ENCODE data around the gene ARHGAP9. TPM values are rescaled to one million over a fixed set of nuclear protein-coding genes. Genes with fewer than 3 reads are reported as not detected.
A peak's percentile ranks its signal among the peaks of the same experiment; 100 is the strongest.
"Not testable (repeated sequence)": the region's sequence is repeated elsewhere in the genome, so short reads cannot be mapped to it uniquely, and the experiment has no call there.

ARHGAP9 gene
- total and polyA plus RNA-seq, 5 donors from 2014 or later: 173 to 403 (median 187) TPM

- DNase-seq (no peak), ATAC-seq (ENCODE audit: low read depth in 2 of 2) (no peak)
- peaks cover 23% of the 10 kb centered on the region for H3K4me1 ChIP-seq (ENCODE audit: control insufficient read depth, insufficient read depth, low read length, poor library complexity, severe bottlenecking)
- no peaks in the 10 kb centered on the region for H3K27me3 ChIP-seq (ENCODE audit: control insufficient read depth, insufficient read depth, low read length)
- H3K27me3 Mint-ChIP-seq: peaks cover 13% of the 10 kb centered on the region
- peaks cover 0 to 1% (median 0%) of the 10 kb centered on the region in 7 donors for H3K9me3 Mint-ChIP-seq
- no peak overlapping the region for H3K4me3 ChIP-seq (ENCODE audit: low read depth, low read length)
- H3K4me3 Mint-ChIP-seq: no peak overlapping the region
- H3K36me3 ChIP-seq (ENCODE audit: control insufficient read depth, insufficient read depth, low read length): no peaks in the 10 kb centered on the region
- H3K36me3 Mint-ChIP-seq: no peaks in the 10 kb centered on the region
- H3K27ac ChIP-seq (ENCODE audit: insufficient read depth, low read length, poor library complexity, severe bottlenecking): no peak overlapping the region
- peaks cover 13 to 37% (median 22%) of the 10 kb centered on the region in 4 donors for H3K4me1 Mint-ChIP-seq
- H3K9me3 ChIP-seq (ENCODE audit: control insufficient read depth in 2 of 2, low read length in 2 of 2): no peaks in the 10 kb centered on the region
- no peak overlapping the region for H3K27ac Mint-ChIP-seq
Measured at GRCh38 chr12:57433370-57433769, 46.3 kb downstream of the ARHGAP9 start.

GRCh38 chr12:57431654-57432188 lies 47.9 kb downstream of the ARHGAP9 start:
- H3K27ac Mint-ChIP-seq: peak overlapping the region; percentile 98 to 100 (median 99)
- peaks cover 11% of the 10 kb centered on the region for H3K27me3 Mint-ChIP-seq
- no peaks in the 10 kb centered on the region for H3K36me3 Mint-ChIP-seq
- ATAC-seq (ENCODE audit: low read depth in 2 of 2): no peak
- H3K4me3 ChIP-seq (ENCODE audit: low read depth, low read length): peak overlapping the region; percentile 86
- no peaks in the 10 kb centered on the region for H3K36me3 ChIP-seq (ENCODE audit: control insufficient read depth, insufficient read depth, low read length)
- H3K27ac ChIP-seq (ENCODE audit: insufficient read depth, low read length, poor library complexity, severe bottlenecking): peak overlapping the region; percentile 96
- H3K4me3 Mint-ChIP-seq: peak overlapping the region; percentile 94 to 99 (median 98)
- no peaks in the 10 kb centered on the region for H3K9me3 ChIP-seq (ENCODE audit: control insufficient read depth in 2 of 2, low read length in 2 of 2)
- peaks cover 13 to 48% (median 28%) of the 10 kb centered on the region in 4 donors for H3K4me1 Mint-ChIP-seq
- H3K27me3 ChIP-seq (ENCODE audit: control insufficient read depth, insufficient read depth, low read length): no peaks in the 10 kb centered on the region
- peaks cover 23% of the 10 kb centered on the region for H3K4me1 ChIP-seq (ENCODE audit: control insufficient read depth, insufficient read depth, low read length, poor library complexity, severe bottlenecking)
- DNase-seq: no peak
- peaks cover 0 to 1% (median 0%) of the 10 kb centered on the region in 7 donors for H3K9me3 Mint-ChIP-seq

GRCh38 chr12:57430931-57431566 lies 48.6 kb downstream of the ARHGAP9 start, which contains the start of gene R3HDM2:
Gene R3HDM2, minus strand, starts transcription at chr12:57431043. Its CDS starts 120,615 bp downstream, at chr12:57310428.
- Histone ChIP-seq H3K4me3 (ENCODE audit: low read depth, low read length) (peak within 1 kb of the TSS; percentile 89), H3K27ac (ENCODE audit: insufficient read depth, low read length, poor library complexity, severe bottlenecking) (peak within 1 kb of the TSS; percentile 96), H3K4me1 (ENCODE audit: control insufficient read depth, insufficient read depth, low read length, poor library complexity, severe bottlenecking) (peaks cover 23% of the 10 kb centered on the region), H3K9me3 (ENCODE audit: control insufficient read depth in 2 of 2, low read length in 2 of 2) (no peaks in the 10 kb centered on the region), H3K27me3 (ENCODE audit: control insufficient read depth, insufficient read depth, low read length) (no peaks in the 10 kb centered on the region), H3K36me3 (ENCODE audit: control insufficient read depth, insufficient read depth, low read length) (no peaks in the 10 kb centered on the region)
- peak; percentile 91 to 96 (median 94) for DNase-seq
- peak within 1 kb of the TSS; percentile 99 to 100 (median 100) for H3K4me3 Mint-ChIP-seq
- peaks cover 0 to 1% (median 0%) of the 10 kb centered on the region in 7 donors for H3K9me3 Mint-ChIP-seq
- H3K36me3 Mint-ChIP-seq: peaks cover 4% of the 10 kb centered on the region
- peak within 1 kb of the TSS; percentile 99 to 100 (median 100) for H3K27ac Mint-ChIP-seq
- peaks cover 11% of the 10 kb centered on the region for H3K27me3 Mint-ChIP-seq
- peak; percentile 94 to 96 for ATAC-seq (ENCODE audit: low read depth in 2 of 2)
- peaks cover 13 to 53% (median 33%) of the 10 kb centered on the region in 4 donors for H3K4me1 Mint-ChIP-seq

GRCh38 chr12:57430112-57430930 lies 49.3 kb downstream of the ARHGAP9 start:
- peak overlapping the region; percentile 89 for H3K4me3 ChIP-seq (ENCODE audit: low read depth, low read length)
- peaks cover 23% of the 10 kb centered on the region for H3K4me1 ChIP-seq (ENCODE audit: control insufficient read depth, insufficient read depth, low read length, poor library complexity, severe bottlenecking)
- H3K27me3 ChIP-seq (ENCODE audit: control insufficient read depth, insufficient read depth, low read length): no peaks in the 10 kb centered on the region
- peak overlapping the region; percentile 96 for H3K27ac ChIP-seq (ENCODE audit: insufficient read depth, low read length, poor library complexity, severe bottlenecking)
- Mint-ChIP-seq H3K4me3 (peak overlapping the region; percentile 99 to 100 (median 100)), H3K4me1 (peaks cover 13 to 56% (median 34%) of the 10 kb centered on the region in 4 donors), H3K9me3 (peaks cover 0 to 1% (median 0%) of the 10 kb centered on the region in 7 donors), H3K27me3 (peaks cover 11% of the 10 kb centered on the region), H3K27ac (peak overlapping the region; percentile 99 to 100 (median 100)), H3K36me3 (peaks cover 4% of the 10 kb centered on the region)
- H3K9me3 ChIP-seq (ENCODE audit: control insufficient read depth in 2 of 2, low read length in 2 of 2): no peaks in the 10 kb centered on the region
- peak in 2 of 3 donors; percentile 52 to 58 for DNase-seq
- ATAC-seq (ENCODE audit: low read depth in 2 of 2): peak; percentile 50 to 53
- H3K36me3 ChIP-seq (ENCODE audit: control insufficient read depth, insufficient read depth, low read length): peaks cover 3% of the 10 kb centered on the region

GRCh38 chr12:57429473-57430111 lies 50.1 kb downstream of the ARHGAP9 start:
- peak overlapping the region; percentile 89 for H3K4me3 ChIP-seq (ENCODE audit: low read depth, low read length)
- ATAC-seq (ENCODE audit: low read depth in 2 of 2): no peak
- peaks cover 23% of the 10 kb centered on the region for H3K4me1 ChIP-seq (ENCODE audit: control insufficient read depth, insufficient read depth, low read length, poor library complexity, severe bottlenecking)
- H3K27ac Mint-ChIP-seq: peak overlapping the region; percentile 99 to 100 (median 99)
- no peaks in the 10 kb centered on the region for H3K9me3 ChIP-seq (ENCODE audit: control insufficient read depth in 2 of 2, low read length in 2 of 2)
- no peaks in the 10 kb centered on the region for H3K27me3 ChIP-seq (ENCODE audit: control insufficient read depth, insufficient read depth, low read length)
- DNase-seq: no peak
- H3K9me3 Mint-ChIP-seq: peaks cover 0 to 1% (median 0%) of the 10 kb centered on the region in 7 donors
- H3K36me3 Mint-ChIP-seq: peaks cover 4% of the 10 kb centered on the region
- peaks cover 3% of the 10 kb centered on the region for H3K36me3 ChIP-seq (ENCODE audit: control insufficient read depth, insufficient read depth, low read length)
- peak overlapping the region; percentile 90 to 100 (median 100) for H3K4me3 Mint-ChIP-seq
- peak overlapping the region; percentile 96 for H3K27ac ChIP-seq (ENCODE audit: insufficient read depth, low read length, poor library complexity, severe bottlenecking)
- peaks cover 11% of the 10 kb centered on the region for H3K27me3 Mint-ChIP-seq
- peaks cover 13 to 56% (median 35%) of the 10 kb centered on the region in 4 donors for H3K4me1 Mint-ChIP-seq

DNA sequence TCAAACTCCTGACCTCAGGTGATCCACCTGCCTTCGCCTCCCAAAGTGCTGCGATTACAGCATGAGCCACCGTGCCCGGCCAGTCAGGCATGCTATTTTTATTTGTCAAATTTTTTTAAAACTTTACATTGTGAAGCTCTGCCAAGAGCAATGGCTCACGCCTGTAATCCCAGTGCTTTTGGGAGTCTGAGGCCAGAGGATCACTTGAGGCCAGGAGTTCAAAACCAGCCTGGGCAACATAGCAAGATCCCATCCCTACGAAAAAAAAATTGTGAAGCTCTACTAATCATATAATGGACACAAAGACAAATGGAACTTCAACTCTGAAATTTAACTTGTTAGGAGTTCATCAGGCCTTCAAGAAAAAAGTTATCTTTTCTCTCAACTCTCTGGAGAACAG lies 50.7 kb downstream of the ARHGAP9 start:
- Mint-ChIP-seq H3K36me3 (peaks cover 8% of the 10 kb centered on the region), H3K27ac (peak overlapping the region; percentile 68 to 99 (median 99)), H3K27me3 (peaks cover 11% of the 10 kb centered on the region), H3K4me3 (peak overlapping the region; percentile 90 to 100 (median 95)), H3K9me3 (peaks cover 0 to 1% (median 0%) of the 10 kb centered on the region in 7 donors), H3K4me1 (peaks cover 13 to 59% (median 39%) of the 10 kb centered on the region in 4 donors)
- Histone ChIP-seq H3K4me1 (ENCODE audit: control insufficient read depth, insufficient read depth, low read length, poor library complexity, severe bottlenecking) (peaks cover 23% of the 10 kb centered on the region), H3K27ac (ENCODE audit: insufficient read depth, low read length, poor library complexity, severe bottlenecking) (peak overlapping the region; percentile 96), H3K27me3 (ENCODE audit: control insufficient read depth, insufficient read depth, low read length) (no peaks in the 10 kb centered on the region), H3K36me3 (ENCODE audit: control insufficient read depth, insufficient read depth, low read length) (peaks cover 3% of the 10 kb centered on the region), H3K4me3 (ENCODE audit: low read depth, low read length) (peak overlapping the region; percentile 89), H3K9me3 (ENCODE audit: control insufficient read depth in 2 of 2, low read length in 2 of 2) (no peaks in the 10 kb centered on the region)
- ATAC-seq (ENCODE audit: low read depth in 2 of 2): no peak
- no peak for DNase-seq

DNA sequence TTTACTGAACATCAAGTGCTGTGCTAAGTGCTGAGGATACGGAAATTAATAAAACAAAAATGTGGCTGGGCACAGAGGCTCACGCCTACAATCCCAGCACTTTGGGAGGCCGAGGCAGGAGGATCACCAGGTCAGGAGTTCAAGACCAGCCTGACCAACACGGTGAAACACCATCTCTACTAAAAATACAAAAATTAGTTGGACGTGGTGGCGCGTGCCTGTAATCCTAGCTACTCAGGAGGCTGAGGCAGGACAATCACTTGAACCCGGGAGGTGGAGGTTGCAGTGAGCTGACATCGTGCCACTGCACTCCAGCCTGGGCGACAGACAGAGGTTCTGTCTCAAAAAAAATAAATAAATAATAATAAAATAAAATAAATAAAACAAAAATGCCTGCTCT lies 52.7 kb downstream of the ARHGAP9 start:
- peak overlapping the region in 1 of 4 donors; percentile 31 for H3K4me3 Mint-ChIP-seq
- peaks cover 11% of the 10 kb centered on the region for H3K27me3 Mint-ChIP-seq
- Histone ChIP-seq H3K36me3 (ENCODE audit: control insufficient read depth, insufficient read depth, low read length) (peaks cover 12% of the 10 kb centered on the region), H3K4me1 (ENCODE audit: control insufficient read depth, insufficient read depth, low read length, poor library complexity, severe bottlenecking) (peaks cover 23% of the 10 kb centered on the region)
- not testable (repeated sequence) for H3K27ac ChIP-seq (ENCODE audit: insufficient read depth, low read length, poor library complexity, severe bottlenecking); H3K9me3 ChIP-seq (ENCODE audit: control insufficient read depth in 2 of 2, low read length in 2 of 2); H3K9me3 Mint-ChIP-seq; DNase-seq; H3K27me3 ChIP-seq (ENCODE audit: control insufficient read depth, insufficient read depth, low read length); H3K4me3 ChIP-seq (ENCODE audit: low read depth, low read length); ATAC-seq (ENCODE audit: low read depth in 2 of 2)
- H3K4me1 Mint-ChIP-seq: peaks cover 13 to 58% (median 39%) of the 10 kb centered on the region in 4 donors
- H3K27ac Mint-ChIP-seq: peak overlapping the region in 1 of 3 donors; percentile 6
- peaks cover 18% of the 10 kb centered on the region for H3K36me3 Mint-ChIP-seq
